M059J (cell line): ENCODE results near the gene TMEM79. TPM values are rescaled to one million over a fixed set of nuclear protein-coding genes. Genes with fewer than 3 reads are reported as not detected.
"Not testable (repeated sequence)": the region's sequence is repeated elsewhere in the genome, so short reads cannot be mapped to it uniquely, and the experiment has no call there.

ENCODE experiments used
- DNase-seq: peaks from one replicate; pipeline ENCODE4 v3.0.0-alpha.2; 2012; ENCODE audit warnings: low read depth
- total RNA-seq: library from RNA; depleted of rRNA; stranded (reverse); fragments of >200 nt; shearing (Covaris generic); gene quantifications from 2 replicates; pipeline ENCODE4 v1.2.3, GENCODE V29; 2014; rRNA removed

The TMEM79 gene
- total RNA-seq, 1 experiment from 2014 or later = 2.1 TPM

DNA sequence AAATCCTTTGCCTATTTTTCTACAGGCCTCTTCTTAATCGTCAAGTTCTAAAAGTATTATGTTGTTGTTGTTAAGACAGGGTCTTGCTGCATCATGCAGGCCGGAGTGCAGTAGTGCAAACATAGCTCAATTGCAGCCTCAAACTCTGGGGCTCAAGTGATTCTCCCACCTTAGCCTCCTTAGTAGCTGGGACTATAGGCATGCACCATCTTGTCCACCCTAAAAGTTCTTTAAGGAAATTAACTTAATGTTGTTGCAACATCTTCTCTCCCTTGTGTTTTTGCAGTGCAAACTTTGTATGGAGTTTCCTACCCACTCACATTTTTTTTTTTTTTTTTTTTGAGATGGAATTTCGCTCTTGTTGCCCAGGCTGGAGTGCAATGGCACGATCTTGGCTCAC is 19.1 kb downstream of the TMEM79 start:
- no peak for DNase-seq

DNA sequence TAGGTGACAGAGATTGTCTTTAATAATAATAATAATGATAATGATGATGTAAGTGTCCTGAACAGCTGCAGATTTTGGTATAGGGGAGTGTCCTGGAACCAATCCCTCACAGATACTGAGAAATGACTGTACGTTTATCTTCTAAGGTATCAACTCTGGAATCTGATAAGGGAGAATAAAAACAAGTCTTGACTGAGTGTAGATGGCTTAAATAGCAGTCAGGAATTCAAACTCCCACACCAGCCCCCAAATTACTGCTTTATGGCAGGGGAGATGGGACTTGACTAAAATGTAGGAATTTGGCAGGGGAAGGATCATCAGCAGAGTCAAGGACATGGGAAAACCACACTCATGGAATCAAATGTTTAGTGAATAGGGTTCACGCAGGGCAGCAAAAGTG is 21.1 kb downstream of the TMEM79 start:
- DNase-seq = no peak

DNA sequence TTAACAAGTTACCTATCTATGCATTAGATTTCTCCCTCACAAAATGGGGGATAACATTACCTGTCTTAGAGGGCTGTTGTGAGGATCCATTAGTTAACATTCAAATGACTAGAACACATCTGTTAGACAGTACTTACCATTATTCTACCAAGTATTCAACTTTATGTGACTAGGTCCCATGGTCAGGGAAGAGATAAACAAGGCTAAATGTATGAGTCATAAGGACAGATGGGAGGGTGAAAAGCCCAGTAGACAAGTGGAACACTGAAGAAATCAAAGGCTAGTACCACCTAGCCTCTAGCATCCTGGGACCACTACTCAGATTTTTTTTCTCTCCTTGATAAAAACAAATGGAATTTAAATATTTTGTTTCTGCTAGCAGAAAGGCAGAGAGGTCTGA is 24.0 kb downstream of the TMEM79 start:
- peak; percentile 61 for DNase-seq

DNA sequence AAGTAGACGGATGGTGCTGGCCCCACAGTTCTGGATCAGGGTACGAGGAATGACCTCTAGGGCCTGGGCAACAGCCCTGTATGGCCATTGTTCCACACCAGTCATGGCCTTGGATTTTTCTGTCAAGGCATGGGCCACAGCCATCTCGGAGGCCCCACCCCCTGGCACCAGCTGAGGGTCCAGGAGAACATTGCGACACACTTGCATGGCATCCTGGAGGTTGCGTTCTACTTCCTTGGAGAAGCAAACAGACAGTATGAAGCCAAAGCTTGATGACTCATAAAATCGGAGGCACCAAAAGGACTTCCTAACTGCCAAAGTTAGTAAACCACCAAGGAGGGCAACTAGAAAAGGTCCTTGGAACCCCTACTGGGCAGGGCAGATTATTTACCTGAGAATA is 26.8 kb downstream of the TMEM79 start:
- DNase-seq = peak; percentile 79

DNA sequence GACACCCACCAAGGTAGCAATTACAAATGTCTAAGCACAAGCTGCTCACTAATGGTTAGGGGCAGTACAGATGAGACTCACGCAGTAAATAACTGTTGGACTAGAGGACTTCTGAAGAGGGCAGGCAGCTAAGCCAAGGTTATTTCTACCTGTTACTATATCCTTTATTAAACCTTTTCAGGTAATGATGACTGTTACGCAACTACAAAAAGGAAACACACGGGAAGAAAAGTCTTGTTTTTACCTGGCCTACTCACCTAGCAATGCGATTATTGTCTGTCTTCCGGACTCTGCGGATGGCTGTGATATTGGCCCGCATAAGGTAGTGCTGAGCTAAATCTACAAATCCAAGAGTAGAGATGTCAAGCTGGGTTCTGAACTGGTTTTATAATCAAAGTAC is 32.8 kb downstream of the TMEM79 start:
- no peak for DNase-seq

DNA sequence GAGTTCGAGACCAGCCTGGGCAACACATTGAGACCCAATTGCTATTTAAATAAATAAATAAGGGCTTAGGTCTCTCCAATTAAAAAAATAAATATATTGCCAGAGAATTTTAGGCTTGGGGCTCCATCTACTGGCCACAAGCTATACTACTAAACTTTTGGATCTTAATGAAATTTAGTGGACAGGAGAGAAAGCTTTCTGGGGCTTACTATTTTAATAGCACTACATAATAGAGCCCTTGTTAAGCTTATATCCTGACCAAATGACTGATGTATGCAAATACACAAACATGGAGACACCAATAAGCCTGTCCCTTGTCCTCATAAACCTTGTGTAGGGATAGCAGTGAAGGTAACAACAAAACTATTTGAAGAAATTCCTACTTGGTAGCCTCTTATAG is 35.5 kb downstream of the TMEM79 start:
- DNase-seq = peak; percentile 42

DNA sequence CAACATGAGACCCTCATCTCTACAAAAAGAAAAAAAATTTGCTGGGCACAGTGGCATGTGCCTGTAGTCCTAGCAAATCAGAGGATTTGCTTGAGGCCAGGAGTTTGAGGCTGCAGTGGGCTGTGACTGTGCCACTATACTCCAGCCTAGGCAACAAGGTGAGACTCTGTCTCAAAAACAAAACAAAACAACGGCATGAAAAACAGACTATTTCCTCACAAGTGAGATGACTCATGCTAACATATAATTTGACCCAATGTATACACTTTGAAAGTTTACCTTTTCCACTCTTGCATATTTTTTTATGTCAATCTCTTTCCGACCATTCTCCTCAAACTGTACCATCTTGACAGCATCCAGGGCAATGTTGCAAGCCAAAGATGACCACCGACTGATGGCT is 36.4 kb downstream of the TMEM79 start:
- no peak for DNase-seq

DNA sequence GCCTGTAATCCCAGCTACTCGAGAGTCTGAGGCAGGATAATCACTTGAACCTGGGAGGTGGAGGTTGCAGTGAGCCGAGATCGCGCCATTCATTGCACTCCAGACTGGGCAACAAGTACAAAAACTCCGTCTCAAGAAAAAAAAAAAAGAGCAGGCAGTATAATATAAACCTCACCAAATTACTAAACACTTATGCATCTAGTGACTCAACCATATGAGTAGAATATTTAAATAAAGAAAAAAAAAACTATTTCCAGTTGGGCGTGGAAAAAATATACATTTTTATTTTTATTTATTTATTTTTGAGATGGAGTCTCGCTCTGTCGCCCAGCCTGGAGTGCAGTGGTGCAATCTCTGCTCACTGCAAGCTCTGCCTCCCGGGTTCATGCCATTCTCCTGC is 39.1 kb downstream of the TMEM79 start:
- DNase-seq = not testable (repeated sequence)

DNA sequence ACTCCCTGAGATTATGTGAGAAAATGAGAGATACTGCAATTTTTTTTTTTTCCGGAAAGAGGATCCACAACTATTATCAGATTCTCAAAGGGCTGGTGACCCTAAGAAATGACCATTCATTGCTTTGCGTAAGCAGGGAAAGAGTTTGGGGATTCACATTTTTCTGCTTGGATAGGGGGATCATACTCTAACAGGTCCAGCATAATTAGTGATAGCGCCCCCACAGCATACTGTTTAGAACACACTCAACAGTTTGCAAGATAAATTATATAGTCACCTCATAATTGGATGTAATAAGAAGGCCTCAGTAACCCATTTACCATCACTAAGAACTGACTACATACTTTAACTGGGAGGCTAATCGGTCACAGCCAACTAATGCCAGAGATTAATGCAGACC is 52.1 kb downstream of the TMEM79 start:
- no peak for DNase-seq

DNA sequence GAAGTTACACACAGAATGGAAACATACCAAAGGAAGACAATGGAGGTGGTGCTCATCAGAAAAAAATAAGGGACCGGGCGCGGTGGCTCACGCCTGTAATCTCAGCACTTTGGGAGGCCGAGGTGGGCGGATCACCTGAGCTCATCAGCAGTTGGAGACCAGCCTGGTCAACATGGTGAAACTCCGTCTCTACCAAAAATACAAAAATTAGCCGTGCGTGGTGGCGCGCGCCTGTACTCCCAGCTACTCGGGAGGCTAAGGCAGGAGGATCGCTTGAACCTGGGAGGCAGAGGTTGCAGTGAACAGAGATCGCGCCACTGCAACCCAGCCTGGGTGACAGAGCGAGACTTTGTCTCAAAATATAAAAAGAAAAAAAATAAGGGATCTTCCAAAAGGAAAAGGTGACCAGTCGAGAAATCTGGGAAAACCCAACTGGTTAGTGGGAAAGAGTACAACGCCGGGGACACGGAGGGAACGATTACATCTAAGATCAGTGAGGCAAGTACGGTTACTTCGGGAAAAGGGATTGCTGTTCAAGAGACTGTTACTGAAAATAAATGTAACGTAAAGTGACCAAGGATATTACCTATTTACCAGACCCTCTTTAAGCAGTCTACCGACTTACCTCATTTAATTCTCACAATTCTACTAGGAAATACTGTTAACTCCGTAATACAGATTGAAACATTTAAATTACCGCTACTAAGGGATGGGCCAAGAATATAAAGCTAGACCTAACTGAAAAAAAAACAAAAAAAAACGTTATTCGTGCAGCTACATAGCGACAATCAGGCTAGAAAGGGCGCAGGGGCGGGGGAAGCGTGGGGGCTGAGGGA is 53.1 kb downstream of the TMEM79 start:
- DNase-seq = no peak

DNA sequence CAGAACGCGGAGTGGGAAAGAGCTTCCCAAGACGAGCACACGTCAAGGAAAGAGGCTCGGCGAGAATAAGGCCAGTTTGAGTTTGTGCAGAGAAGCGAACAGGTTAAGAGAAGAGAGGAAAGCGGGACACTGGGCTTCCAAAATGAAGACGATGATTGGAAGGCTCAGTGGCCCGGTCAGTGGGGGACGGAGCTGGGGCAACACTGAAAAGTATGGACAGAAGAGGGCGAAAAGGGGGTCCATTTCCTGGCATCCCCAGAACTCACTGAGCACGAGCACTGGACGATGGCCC is 53.7 kb downstream of the TMEM79 start:
- DNase-seq = no peak

DNA sequence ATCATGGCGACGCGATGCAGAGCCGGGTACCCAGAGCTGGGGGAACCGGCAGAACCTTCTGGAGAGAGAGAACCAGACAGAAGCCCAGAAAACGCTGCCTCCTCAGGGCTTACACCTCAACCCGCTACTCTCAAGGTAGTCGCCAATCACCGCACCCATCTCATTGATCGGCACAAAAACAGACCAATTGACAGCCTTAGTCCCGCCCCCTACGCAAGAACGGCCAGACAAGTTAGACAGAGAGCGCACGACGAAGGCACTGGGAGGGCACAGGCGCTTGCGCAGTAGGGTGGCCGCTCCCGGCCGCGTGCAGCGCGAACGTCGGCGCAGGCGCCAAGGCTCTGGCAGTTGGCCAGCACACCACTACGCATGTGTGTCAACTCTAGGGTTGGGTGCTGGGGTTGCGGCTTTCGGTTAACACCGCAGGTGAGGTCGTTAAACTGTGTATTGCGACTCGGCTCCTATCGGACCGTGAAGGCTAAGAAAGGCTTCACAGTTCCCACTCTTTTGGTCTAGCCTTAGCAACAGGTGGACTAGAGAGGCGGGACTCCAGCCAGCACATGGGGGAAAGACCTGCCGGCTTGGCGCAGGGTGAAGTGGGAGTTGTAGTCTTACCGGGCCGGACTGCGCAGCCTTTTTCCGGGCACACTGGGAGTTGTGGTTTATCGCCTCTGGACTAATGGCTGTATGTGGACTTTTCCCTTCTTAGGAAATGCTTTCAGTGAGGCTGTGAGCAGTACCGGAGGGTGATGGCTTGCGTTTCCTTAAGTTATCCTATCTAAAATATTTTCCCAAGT is 54.3 kb downstream of the TMEM79 start, which contains the start of the genes CCT3 and TSACC:
Gene CCT3, minus strand, starts transcription at position 113 of the 797 bp plus-strand sequence. Its CDS starts 108 bp downstream, at position 5.
Gene TSACC, plus strand, starts transcription at position 347 of the 797 bp plus-strand sequence. CDS start 1,232 bp downstream, outside the sequence.
- DNase-seq = peak; percentile 100

Other genes starting within 250 kb of the TMEM79 start
- gene UBQLN4, start 230.5 kb upstream of the TMEM79 start, total RNA-seq = 18.8 and 26.5 TPM in 2 replicates
- gene LAMTOR2, start 229.5 kb upstream of the TMEM79 start, total RNA-seq = 41.7 and 60.2 TPM in 2 replicates
- gene RAB25, start 223.2 kb upstream of the TMEM79 start, total RNA-seq = not detected in 2 replicates
- 2.5 and 3.2 TPM in 2 replicates for gene MEX3A, start 201.9 kb upstream of the TMEM79 start, total RNA-seq
- 396 and 698 TPM in 2 replicates for gene LMNA, start 169.6 kb upstream of the TMEM79 start, total RNA-seq
- gene SEMA4A, start 130.7 kb upstream of the TMEM79 start, total RNA-seq = 0.37 and 1.3 TPM in 2 replicates
- gene SLC25A44, start 90.2 kb upstream of the TMEM79 start, total RNA-seq = 18.5 and 25.8 TPM in 2 replicates
- gene PMF1, start 71.3 kb upstream of the TMEM79 start, total RNA-seq = 96.1 and 109 TPM in 2 replicates
- gene BGLAP, start 42.1 kb upstream of the TMEM79 start, total RNA-seq = not detected in 2 replicates
- gene PAQR6, start 36.3 kb upstream of the TMEM79 start, total RNA-seq = 0.37 and 1.0 TPM in 2 replicates
- 66.7 and 97.0 TPM in 2 replicates for gene SMG5, start 1.5 kb upstream of the TMEM79 start, total RNA-seq
- 95.1 and 99.0 TPM in 2 replicates for gene GLMP, start 11.4 kb downstream of the TMEM79 start, total RNA-seq
- gene VHLL, start 15.0 kb downstream of the TMEM79 start, total RNA-seq = not detected in 2 replicates
- 406 and 432 TPM in 2 replicates for gene CCT3, start 54.0 kb downstream of the TMEM79 start, total RNA-seq
- gene TSACC, start 54.2 kb downstream of the TMEM79 start, total RNA-seq = not detected in 2 replicates
- not detected in 2 replicates for gene RHBG, start 84.9 kb downstream of the TMEM79 start, total RNA-seq
- gene MEF2D, start 216.4 kb downstream of the TMEM79 start, total RNA-seq = 10.6 and 26.3 TPM in 2 replicates